HepG2 (cell line): ENCODE data around the gene BAZ1A. TPM values are rescaled to one million over a fixed set of nuclear protein-coding genes. Genes with fewer than 3 reads are reported as not detected.

Source experiments
- ATAC-seq: fragments of 200-7000 bp; cut with Tn5 transposase; 3 replicates; pipeline ENCODE4 v1.9.1; 2020; ENCODE audit warnings: mild to moderate bottlenecking, moderate library complexity
- BruUV-seq: library from RNA; stranded (reverse); fragments of 400-500 nt; replicated peaks from 2 replicates; lab custom pipeline; 2021; lab: Mats Ljungman, UMichigan
- CTCF ChIA-PET: fragments of 300-600 bp; formaldehyde crosslinking; extraction: SDS; loops from one replicate; lab custom pipeline; 2021; ENCODE audit warnings: low total read pairs, inconsistent platforms, low intra/inter-chr PET ratio; lab: Yijun Ruan, JAX
- POLR2A ChIA-PET: fragments of 350-600 bp; sonication (Branson Sonifier 250); formaldehyde crosslinking; loops from one replicate; lab custom pipeline; 2020; ENCODE audit warnings: antibody characterized with exemption, inconsistent platforms; lab: Yijun Ruan, JAX
- DNase-seq: peaks from one replicate; pipeline ENCODE4 v3.0.0-alpha.2; 2015; ENCODE audit warnings: low spot score
- FAIRE-seq: peaks from 3 replicates; lab custom pipeline; 2011; peaks lifted over from hg19 to GRCh38; lab: Jason Lieb, UNC
- H2AFZ ChIP-seq: one replicate; pipeline ENCODE4 v1.6.1; 2011; ENCODE audit warnings: low read length, inconsistent platforms
- H3K27ac ChIP-seq: fragments of 300-600 bp; 3 replicates; pipeline ENCODE4 v1.8.0; 2011; ENCODE audit warnings: mixed run types, mild to moderate bottlenecking, mixed read lengths, low read length, inconsistent platforms; ENCODE audit not compliant: insufficient read depth; ENCODE audit errors: extremely low read length
- H3K27me3 ChIP-seq, 2 experiments: fragments of 200-600 bp in 1 of 2; 2 replicates in 1 of 2; 3 replicates in 1 of 2; pipeline versions ENCODE4 v1.6.0 to v1.8.0; 2011; ENCODE audit warnings: low read length in 2 of 2, mild to moderate bottlenecking in 2 of 2, moderate library complexity in 2 of 2, inconsistent platforms in 1 of 2; ENCODE audit not compliant: insufficient read depth in 2 of 2, control insufficient read depth in 1 of 2
- H3K36me3 ChIP-seq, 2 experiments: fragments of 200-600 bp in 1 of 2; replicated peaks in 1 of 2; 2 replicates in 1 of 2; 3 replicates in 1 of 2; pipeline versions ENCODE4 v1.5.1 to v1.8.0; 2011; ENCODE audit warnings: low read length in 2 of 2, inconsistent platforms in 1 of 2; ENCODE audit not compliant: insufficient read depth in 2 of 2, control insufficient read depth in 1 of 2
- H3K4me1 ChIP-seq: 2 replicates; pipeline ENCODE4 v1.5.1; 2012; ENCODE audit warnings: low read length, inconsistent platforms; ENCODE audit not compliant: insufficient read depth
- H3K4me2 ChIP-seq: 2 replicates; pipeline ENCODE4 v1.6.0; 2011; ENCODE audit warnings: low read depth, low read length, inconsistent platforms
- H3K4me3 ChIP-seq, 3 experiments: fragments of 200-600 bp in 1 of 3; sonication (generic), shearing (Covaris generic) in 1 of 3; replicated peaks in 1 of 3; 2 replicates each; pipeline ENCODE4 v1.5.1; 2011 to 2016; ENCODE audit warnings: low read length in 3 of 3, inconsistent platforms in 2 of 3, low read depth in 2 of 3, mild to moderate bottlenecking in 2 of 3, control low read depth in 1 of 3, mixed read lengths in 1 of 3; ENCODE audit not compliant: insufficient read depth in 1 of 3
- H3K79me2 ChIP-seq: one replicate; pipeline ENCODE4 v1.6.1; 2011; ENCODE audit warnings: low read length, inconsistent platforms; ENCODE audit not compliant: insufficient read depth
- H3K9ac ChIP-seq: 2 replicates; pipeline ENCODE4 v1.6.0; 2011; ENCODE audit warnings: mild to moderate bottlenecking, low read depth, low read length, inconsistent platforms; ENCODE audit not compliant: insufficient read depth
- H3K9me3 ChIP-seq: 2 replicates; pipeline ENCODE4 v1.5.1; 2012; ENCODE audit warnings: mild to moderate bottlenecking, low read length
- H4K20me1 ChIP-seq: 2 replicates; pipeline ENCODE4 v1.6.0; 2011; ENCODE audit warnings: inconsistent platforms, mild to moderate bottlenecking, low read length, moderate library complexity; ENCODE audit not compliant: insufficient read depth
- CCDC6 ChIP-seq: sonication (generic); formaldehyde crosslinking; IDR thresholded peaks from 2 replicates; pipeline ENCODE4 v1.8.1; 2022; ENCODE audit warnings: mild to moderate bottlenecking, missing genetic modification reagents, moderate library complexity
- GMEB2 ChIP-seq: IDR thresholded peaks from 2 replicates; pipeline ENCODE4 v1.6.1; 2016; ENCODE audit warnings: missing biosample characterization, missing genetic modification reagents, low read depth
- HOXA9 ChIP-seq: sonication (generic); formaldehyde crosslinking; IDR thresholded peaks from 2 replicates; pipeline ENCODE4 v1.8.1; 2022; ENCODE audit warnings: missing genetic modification reagents, mild to moderate bottlenecking, moderate library complexity, borderline replicate concordance
- KLF12 ChIP-seq: sonication (generic); formaldehyde crosslinking; IDR thresholded peaks from 2 replicates; pipeline ENCODE4 v1.4.0; 2020; ENCODE audit warnings: missing genetic modification reagents, borderline replicate concordance
- KLF13 ChIP-seq: sonication (generic); formaldehyde crosslinking; IDR thresholded peaks from 2 replicates; pipeline ENCODE4 v1.4.0; 2020; ENCODE audit warnings: mild to moderate bottlenecking, missing genetic modification reagents
- MED1 ChIP-seq: sonication (generic); formaldehyde crosslinking; IDR thresholded peaks from 2 replicates; pipeline ENCODE4 v1.4.0; 2020; ENCODE audit warnings: missing genetic modification reagents
- MEIS1 ChIP-seq: sonication (generic); formaldehyde crosslinking; IDR thresholded peaks from 2 replicates; pipeline ENCODE4 v1.9.0; 2021; ENCODE audit warnings: mild to moderate bottlenecking, missing genetic modification reagents, moderate library complexity, borderline replicate concordance
- PITX1 ChIP-seq: sonication (generic); formaldehyde crosslinking; IDR thresholded peaks from 2 replicates; pipeline ENCODE4 v1.5.1; 2020; ENCODE audit warnings: mild to moderate bottlenecking, missing genetic modification reagents
- PRPF4 ChIP-seq: fragments of 200-400 bp; formaldehyde crosslinking; IDR thresholded peaks from 2 replicates; pipeline ENCODE4 v1.6.1; 2016; ENCODE audit warnings: low read length, low read depth; ENCODE audit not compliant: poor library complexity, severe bottlenecking
- TMF1 ChIP-seq: sonication (generic); formaldehyde crosslinking; IDR thresholded peaks from 2 replicates; pipeline ENCODE4 v1.8.1; 2022; ENCODE audit warnings: low read depth, missing genetic modification reagents
- TOE1 ChIP-seq: sonication (generic); formaldehyde crosslinking; IDR thresholded peaks from 2 replicates; pipeline ENCODE4 v1.4.0; 2020; ENCODE audit warnings: mild to moderate bottlenecking, missing genetic modification reagents
- ZEB1 ChIP-seq: IDR thresholded peaks from 2 replicates; pipeline ENCODE4 v1.6.1; 2012; ENCODE audit warnings: mild to moderate bottlenecking, low read depth, inconsistent platforms; ENCODE audit not compliant: insufficient replicate concordance
- WGBS: methylation state at CpG from one replicate; pipeline ENCODE4 v1.1.6; 2017; ENCODE audit warnings: low lambda C conversion rate; 5-methylcytosine and 5-hydroxymethylcytosine counted together
- in situ Hi-C: cut with HindIII; loops from 2 replicates; pipeline ENCODE4 v1.10.0; 2017; ENCODE audit warnings: low pct_unique_long_range_greater_than_20kb; ENCODE audit not compliant: extremely low pct_ligation_motif_present
- intact Hi-C: fragments of 100-400 bp; cut with micrococcal nuclease; formaldehyde crosslinking; loops from one replicate; pipeline ENCODE4 v1.10.0; 2022; ENCODE audit not compliant: unreplicated experiment
- polyA plus RNA-seq, 8 experiments: library from polyadenylated mRNA; depleted of rRNA in 3 of 8; stranded (reverse) in 7 of 8; unstranded in 1 of 8; fragments of >200 nt; fragmentation: Illumina TruSeq in 4 of 8; extraction: Trizol in 4 of 8; gene quantifications; 2 replicates each; pipeline versions ENCODE4 v1.2.1 to v1.2.3, GENCODE V29; 2011 to 2016; ENCODE audit warnings: low read depth in 4 of 8, missing spikeins in 1 of 8, mixed read lengths in 1 of 8; ENCODE audit not compliant: insufficient read depth in 1 of 8
- total RNA-seq, 5 experiments: library from RNA; depleted of rRNA; stranded (reverse); fragments of >200 nt; fragmentation: Illumina TruSeq; extraction: Trizol; gene quantifications; 2 replicates each; pipeline ENCODE4 v1.2.3, GENCODE V29; 2016; ENCODE audit warnings: low read depth in 1 of 5
- TF ChIP-seq, protein P1 (sequence below): IDR thresholded peaks from 2 replicates; pipeline ENCODE4 v1.6.1; 2018; ENCODE audit warnings: missing genetic modification reagents, mild to moderate bottlenecking, missing compliant biosample characterization
- TF ChIP-seq, protein P2 (sequence below): sonication (generic); formaldehyde crosslinking; IDR thresholded peaks from 2 replicates; pipeline ENCODE4 v1.8.1; 2023; ENCODE audit warnings: mild to moderate bottlenecking, missing genetic modification reagents

Gene BAZ1A
- total and polyA plus RNA-seq, 2 of the 13 experiments (the other 11 are each of a cell fraction or from before 2014, with no cell fraction given): 20.9 to 56.8 TPM

DNA sequence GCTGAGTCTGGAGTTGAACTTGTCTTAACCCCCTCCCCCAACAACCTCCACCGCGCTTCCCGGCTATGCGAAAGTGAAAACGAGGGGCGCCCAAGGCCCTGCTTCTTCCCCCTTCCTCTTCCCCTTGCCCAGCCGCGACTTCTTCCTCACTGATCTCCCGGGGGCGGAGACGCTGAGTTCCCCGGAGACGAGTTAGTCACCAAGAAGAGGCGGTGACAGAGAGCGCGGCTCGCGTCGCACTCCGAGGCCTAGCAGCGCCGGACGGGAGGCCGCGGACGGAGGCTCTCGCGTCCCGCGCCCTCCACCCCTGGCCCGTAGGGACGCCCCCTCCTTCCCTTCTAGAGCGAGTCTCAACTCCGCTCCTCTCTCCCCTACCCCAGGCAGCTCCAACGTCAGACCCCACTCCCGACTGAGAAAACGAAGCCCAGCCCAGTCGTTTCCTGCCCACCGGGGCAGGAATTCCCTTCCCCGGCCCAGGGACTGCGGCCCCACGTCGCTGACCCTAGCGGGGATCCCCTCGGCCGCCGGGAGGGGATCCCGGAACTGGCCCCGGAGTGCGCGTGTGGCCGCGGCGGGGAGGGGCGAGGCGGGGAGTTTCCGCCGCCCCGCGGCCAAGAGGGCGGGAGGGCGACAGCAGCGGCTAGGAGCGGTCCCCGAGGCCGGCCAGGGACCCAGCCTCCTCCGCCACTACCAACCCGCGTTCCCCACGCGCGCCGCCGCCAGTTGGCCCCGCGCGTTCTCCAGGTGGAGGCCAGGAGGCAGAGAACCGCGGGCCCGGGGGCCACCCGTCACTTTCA lies 1.4 kb downstream of the BAZ1A start (continued):
- TF ChIP-seq HOXA9 (CRISPR knock-in tag) (peak; percentile 70; the same call in 1 of the 2 replicates), KLF13 (CRISPR knock-in tag) (peak; percentile 98), MED1 (CRISPR knock-in tag) (peak; percentile 70), TMF1 (peak; percentile 89; the same call in 1 of the 2 replicates)
- TF ChIP-seq, protein P1, sequence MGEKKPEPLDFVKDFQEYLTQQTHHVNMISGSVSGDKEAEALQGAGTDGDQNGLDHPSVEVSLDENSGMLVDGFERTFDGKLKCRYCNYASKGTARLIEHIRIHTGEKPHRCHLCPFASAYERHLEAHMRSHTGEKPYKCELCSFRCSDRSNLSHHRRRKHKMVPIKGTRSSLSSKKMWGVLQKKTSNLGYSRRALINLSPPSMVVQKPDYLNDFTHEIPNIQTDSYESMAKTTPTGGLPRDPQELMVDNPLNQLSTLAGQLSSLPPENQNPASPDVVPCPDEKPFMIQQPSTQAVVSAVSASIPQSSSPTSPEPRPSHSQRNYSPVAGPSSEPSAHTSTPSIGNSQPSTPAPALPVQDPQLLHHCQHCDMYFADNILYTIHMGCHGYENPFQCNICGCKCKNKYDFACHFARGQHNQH (CRISPR knock-in tag): peak; percentile 64; the same call in 1 of the 2 replicates
- TF ChIP-seq, all 625 proteins: peak for 460

GRCh38 chr14:34872822-34873588 lies 2.2 kb downstream of the BAZ1A start:
- peak overlapping the region; percentile 62 for H2AFZ ChIP-seq
- POLR2A ChIA-PET: interaction anchor here (0.6 to 3.5 kb wide), 13 partner anchors 11 to 936 kb away, joined by 3 to 73 read pairs (median 4); partner anchors contain the start of genes FAM177A1, RALGAPA1 and SRP54
- peak overlapping the region; percentile 82 to 89 (median 87) for H3K4me3 ChIP-seq
- H3K9ac ChIP-seq: peak overlapping the region; percentile 92
- peak overlapping the region; percentile 85 for H3K27ac ChIP-seq
- peaks cover 51% of the 10 kb centered on the region for H3K79me2 ChIP-seq
- in situ Hi-C loops: no loop called here
- peaks cover 0 to 1% of the 10 kb centered on the region in 2 experiments; a peak in 1 of 5 replicates for H3K36me3 ChIP-seq
- CTCF ChIA-PET: no interaction called here
- intact Hi-C loops: loop anchor here (1.0 to 10.0 kb wide), 3 partner anchors 30 to 542 kb away; no protein-coding TSS in a partner anchor
- DNase-seq (peak; percentile 90), ATAC-seq (peak; percentile 76), FAIRE-seq (peak; percentile 12)
- H3K27me3 ChIP-seq: no peaks in the 10 kb centered on the region; a peak in 1 of 5 replicates
- H3K9me3 ChIP-seq: no peaks in the 10 kb centered on the region
- H4K20me1 ChIP-seq: no peaks in the 10 kb centered on the region
- 17% methylated on average over 19 of the region's 19 CpGs for WGBS
- BruUV-seq: no TSS peak
- H3K4me1 ChIP-seq: peaks cover 44% of the 10 kb centered on the region
- peak overlapping the region; percentile 88 for H3K4me2 ChIP-seq
- TF ChIP-seq KLF12 (no peak), PITX1 (CRISPR knock-in tag) (no peak), GMEB2 (no peak), PRPF4 (peak; percentile 75), TOE1 (CRISPR knock-in tag) (no peak; the same call in 1 of the 2 replicates), CCDC6 (no peak), MEIS1 (CRISPR knock-in tag) (no peak), ZEB1 (no peak)
- TF ChIP-seq, protein P2, sequence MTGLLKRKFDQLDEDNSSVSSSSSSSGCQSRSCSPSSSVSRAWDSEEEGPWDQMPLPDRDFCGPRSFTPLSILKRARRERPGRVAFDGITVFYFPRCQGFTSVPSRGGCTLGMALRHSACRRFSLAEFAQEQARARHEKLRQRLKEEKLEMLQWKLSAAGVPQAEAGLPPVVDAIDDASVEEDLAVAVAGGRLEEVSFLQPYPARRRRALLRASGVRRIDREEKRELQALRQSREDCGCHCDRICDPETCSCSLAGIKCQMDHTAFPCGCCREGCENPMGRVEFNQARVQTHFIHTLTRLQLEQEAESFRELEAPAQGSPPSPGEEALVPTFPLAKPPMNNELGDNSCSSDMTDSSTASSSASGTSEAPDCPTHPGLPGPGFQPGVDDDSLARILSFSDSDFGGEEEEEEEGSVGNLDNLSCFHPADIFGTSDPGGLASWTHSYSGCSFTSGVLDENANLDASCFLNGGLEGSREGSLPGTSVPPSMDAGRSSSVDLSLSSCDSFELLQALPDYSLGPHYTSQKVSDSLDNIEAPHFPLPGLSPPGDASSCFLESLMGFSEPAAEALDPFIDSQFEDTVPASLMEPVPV (CRISPR knock-in tag): no peak
